ENCODE data around the gene OR4F6. TPM values are rescaled to one million over a fixed set of nuclear protein-coding genes. Genes with fewer than 3 reads are reported as not detected.

The OR4F6 gene
- total RNA-seq, 1 donor from 2014 or later = not detected

DNA sequence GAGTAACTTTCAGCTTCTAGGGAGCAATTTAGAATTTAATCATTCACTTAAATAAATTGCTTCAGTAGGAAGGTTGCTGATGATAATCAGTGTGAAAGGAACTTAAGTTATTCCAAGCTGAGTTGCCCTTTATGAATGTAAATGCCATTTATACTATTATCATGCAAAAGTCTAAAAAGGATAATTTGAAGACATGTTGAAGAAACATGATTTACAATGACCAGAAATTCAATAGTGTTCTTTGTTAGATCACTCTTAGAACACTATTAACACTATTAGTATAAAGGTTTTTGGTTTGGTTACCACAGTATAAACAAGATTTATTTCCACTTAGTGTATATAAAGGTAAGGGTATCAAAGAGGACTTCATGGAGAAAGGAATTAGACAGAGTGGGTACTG lies 1.6 kb downstream of the OR4F6 start:
- Histone ChIP-seq H3K4me1 (no peaks in the 10 kb centered on the region), H3K36me3 (no peaks in the 10 kb centered on the region), H3K27me3 (no peaks in the 10 kb centered on the region), H3K27ac (no peak overlapping the region), H3K4me3 (no peak overlapping the region), H3K9me3 (no peaks in the 10 kb centered on the region)
- intact Hi-C loops (cut with DNase I) = no loop called here
- TF ChIP-seq POLR2A (IDR thresholded peaks at IDR 0.05) = no peak
- TF ChIP-seq, protein P1, sequence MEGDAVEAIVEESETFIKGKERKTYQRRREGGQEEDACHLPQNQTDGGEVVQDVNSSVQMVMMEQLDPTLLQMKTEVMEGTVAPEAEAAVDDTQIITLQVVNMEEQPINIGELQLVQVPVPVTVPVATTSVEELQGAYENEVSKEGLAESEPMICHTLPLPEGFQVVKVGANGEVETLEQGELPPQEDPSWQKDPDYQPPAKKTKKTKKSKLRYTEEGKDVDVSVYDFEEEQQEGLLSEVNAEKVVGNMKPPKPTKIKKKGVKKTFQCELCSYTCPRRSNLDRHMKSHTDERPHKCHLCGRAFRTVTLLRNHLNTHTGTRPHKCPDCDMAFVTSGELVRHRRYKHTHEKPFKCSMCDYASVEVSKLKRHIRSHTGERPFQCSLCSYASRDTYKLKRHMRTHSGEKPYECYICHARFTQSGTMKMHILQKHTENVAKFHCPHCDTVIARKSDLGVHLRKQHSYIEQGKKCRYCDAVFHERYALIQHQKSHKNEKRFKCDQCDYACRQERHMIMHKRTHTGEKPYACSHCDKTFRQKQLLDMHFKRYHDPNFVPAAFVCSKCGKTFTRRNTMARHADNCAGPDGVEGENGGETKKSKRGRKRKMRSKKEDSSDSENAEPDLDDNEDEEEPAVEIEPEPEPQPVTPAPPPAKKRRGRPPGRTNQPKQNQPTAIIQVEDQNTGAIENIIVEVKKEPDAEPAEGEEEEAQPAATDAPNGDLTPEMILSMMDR (IDR thresholded peaks at IDR 0.05) = no peak
- TF ChIP-seq POLR2AphosphoS5 (IDR thresholded peaks at IDR 0.05; ENCODE audit: insufficient read depth in 1 of 2, low read depth in 1 of 2) = no peak
- no peak for DNase-seq (ENCODE audit: extremely low spot score in 2 of 2)

DNA sequence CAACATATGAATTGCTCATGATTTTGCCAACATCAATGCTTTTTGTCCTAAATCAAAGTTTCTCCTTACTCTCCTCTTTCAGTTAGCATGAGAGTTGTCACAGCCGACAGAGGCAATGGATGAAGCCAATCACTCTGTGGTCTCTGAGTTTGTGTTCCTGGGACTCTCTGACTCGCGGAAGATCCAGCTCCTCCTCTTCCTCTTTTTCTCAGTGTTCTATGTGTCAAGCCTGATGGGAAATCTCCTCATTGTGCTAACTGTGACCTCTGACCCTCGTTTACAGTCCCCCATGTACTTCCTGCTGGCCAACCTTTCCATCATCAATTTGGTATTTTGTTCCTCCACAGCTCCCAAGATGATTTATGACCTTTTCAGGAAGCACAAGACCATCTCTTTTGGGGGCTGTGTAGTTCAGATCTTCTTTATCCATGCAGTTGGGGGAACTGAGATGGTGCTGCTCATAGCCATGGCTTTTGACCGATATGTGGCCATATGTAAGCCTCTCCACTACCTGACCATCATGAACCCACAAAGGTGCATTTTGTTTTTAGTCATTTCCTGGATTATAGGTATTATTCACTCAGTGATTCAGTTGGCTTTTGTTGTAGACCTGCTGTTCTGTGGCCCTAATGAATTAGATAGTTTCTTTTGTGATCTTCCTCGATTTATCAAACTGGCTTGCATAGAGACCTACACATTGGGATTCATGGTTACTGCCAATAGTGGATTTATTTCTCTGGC lies 2.5 kb downstream of the OR4F6 start:
- no peaks in the 10 kb centered on the region for H3K36me3 ChIP-seq
- no peak for TF ChIP-seq POLR2A (IDR thresholded peaks at IDR 0.05)
- TF ChIP-seq POLR2AphosphoS5 (IDR thresholded peaks at IDR 0.05; ENCODE audit: insufficient read depth in 1 of 2, low read depth in 1 of 2) = no peak
- TF ChIP-seq, protein P1 (IDR thresholded peaks at IDR 0.05) = no peak
- intact Hi-C loops (cut with DNase I) = no loop called here
- no peak overlapping the region for H3K4me3 ChIP-seq
- no peak overlapping the region for H3K27ac ChIP-seq
- no peak for DNase-seq (ENCODE audit: extremely low spot score in 2 of 2)
- H3K27me3 ChIP-seq = no peaks in the 10 kb centered on the region
- H3K9me3 ChIP-seq = no peaks in the 10 kb centered on the region
- no peaks in the 10 kb centered on the region for H3K4me1 ChIP-seq

DNA sequence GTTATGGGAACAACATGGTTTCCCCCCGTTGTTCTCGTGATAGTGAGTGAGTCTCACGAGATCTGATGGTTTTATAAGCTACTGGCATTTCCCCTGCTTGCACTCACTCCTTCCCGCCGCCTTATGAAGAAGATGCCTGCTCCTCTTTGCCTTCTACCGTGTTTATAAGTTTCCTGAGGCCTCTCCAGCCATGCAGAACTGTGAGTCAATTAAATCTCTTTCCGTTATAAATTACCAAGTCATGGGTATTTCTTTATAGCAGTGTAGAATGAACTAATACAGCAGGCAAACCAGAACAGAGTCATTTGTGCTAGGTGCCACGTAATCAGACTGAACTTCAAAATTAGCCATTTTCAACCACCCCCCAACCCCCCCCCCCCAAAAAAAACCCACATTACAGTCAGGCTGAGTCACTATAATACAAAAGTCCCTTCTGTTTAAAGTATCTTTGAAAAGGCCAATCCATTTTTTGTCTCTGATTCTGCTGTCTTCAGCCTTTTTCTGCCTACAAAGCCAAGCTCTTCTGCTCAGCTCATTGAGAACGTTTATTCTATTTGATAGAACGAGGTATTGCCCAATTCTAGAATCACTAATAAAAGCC lies 4.1 kb downstream of the OR4F6 start:
- no peak overlapping the region for H3K27ac ChIP-seq
- intact Hi-C loops (cut with DNase I) = no loop called here
- H3K4me3 ChIP-seq = no peak overlapping the region
- H3K4me1 ChIP-seq = no peaks in the 10 kb centered on the region
- H3K36me3 ChIP-seq = no peaks in the 10 kb centered on the region
- no peak for DNase-seq (ENCODE audit: extremely low spot score in 2 of 2)
- no peaks in the 10 kb centered on the region for H3K27me3 ChIP-seq
- no peaks in the 10 kb centered on the region for H3K9me3 ChIP-seq
- TF ChIP-seq POLR2AphosphoS5 (IDR thresholded peaks at IDR 0.05; ENCODE audit: insufficient read depth in 1 of 2, low read depth in 1 of 2) = no peak
- TF ChIP-seq, protein P1 (IDR thresholded peaks at IDR 0.05) = no peak

DNA sequence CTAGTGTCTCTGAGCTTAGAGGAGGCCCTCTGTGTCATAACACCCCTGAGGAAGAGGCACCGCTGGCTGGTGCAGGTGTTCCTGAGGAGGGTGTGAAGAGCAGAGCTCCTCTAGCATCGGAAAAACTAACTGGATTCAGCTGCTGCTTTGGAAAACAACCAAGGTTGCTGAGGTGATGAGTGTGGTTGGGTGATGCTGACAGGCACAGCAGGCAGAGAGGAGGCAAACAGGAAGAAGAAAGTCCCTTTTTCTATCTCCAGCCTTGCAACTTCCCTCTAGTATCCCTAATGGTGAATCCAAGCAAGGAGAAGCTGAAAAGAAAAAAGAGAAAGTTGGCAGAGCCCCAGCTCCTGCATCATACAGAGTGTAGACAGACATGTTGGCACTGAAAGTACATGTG lies 4.9 kb downstream of the OR4F6 start:
- no peaks in the 10 kb centered on the region for H3K4me1 ChIP-seq
- no peak overlapping the region for H3K27ac ChIP-seq
- DNase-seq (ENCODE audit: extremely low spot score in 2 of 2) = no peak
- no peaks in the 10 kb centered on the region for H3K27me3 ChIP-seq
- TF ChIP-seq, protein P1 (IDR thresholded peaks at IDR 0.05) = no peak
- no peak for TF ChIP-seq POLR2AphosphoS5 (IDR thresholded peaks at IDR 0.05; ENCODE audit: insufficient read depth in 1 of 2, low read depth in 1 of 2)
- TF ChIP-seq POLR2A (IDR thresholded peaks at IDR 0.05) = no peak
- intact Hi-C loops (cut with DNase I) = no loop called here
- no peak overlapping the region for H3K4me3 ChIP-seq
- H3K36me3 ChIP-seq = no peaks in the 10 kb centered on the region
- no peaks in the 10 kb centered on the region for H3K9me3 ChIP-seq

DNA sequence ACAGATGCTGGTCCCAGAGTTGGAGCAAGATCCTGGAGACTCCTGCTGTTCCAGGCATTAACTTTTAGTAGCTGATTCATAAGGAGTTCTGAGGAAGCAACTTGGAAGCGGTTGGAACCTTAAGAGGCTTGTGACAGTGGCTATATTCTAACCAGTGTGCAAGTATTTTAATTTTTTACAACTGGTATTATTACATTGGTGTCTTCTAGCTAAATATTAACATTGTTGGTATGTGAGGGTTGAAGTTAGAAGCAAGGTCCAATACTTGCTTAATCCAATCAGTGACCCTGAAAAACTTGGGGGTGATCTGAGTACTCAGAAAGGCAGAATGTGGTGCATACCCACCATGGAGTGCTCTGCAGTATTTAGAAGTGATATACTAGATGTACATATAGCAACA lies 7.1 kb downstream of the OR4F6 start:
- Histone ChIP-seq H3K27ac (no peak overlapping the region), H3K36me3 (no peaks in the 10 kb centered on the region), H3K27me3 (no peaks in the 10 kb centered on the region), H3K9me3 (no peaks in the 10 kb centered on the region), H3K4me3 (no peak overlapping the region), H3K4me1 (no peaks in the 10 kb centered on the region)
- no peak for TF ChIP-seq POLR2A (IDR thresholded peaks at IDR 0.05)
- no peak for TF ChIP-seq POLR2AphosphoS5 (IDR thresholded peaks at IDR 0.05; ENCODE audit: insufficient read depth in 1 of 2, low read depth in 1 of 2)
- TF ChIP-seq, protein P1 (IDR thresholded peaks at IDR 0.05) = no peak
- no peak for DNase-seq (ENCODE audit: extremely low spot score in 2 of 2)
- intact Hi-C loops (cut with DNase I) = no loop called here
